GM19025 (cell line): Measurements from ENCODE around the gene S100P.
"Not testable (repeated sequence)": the region's sequence is repeated elsewhere in the genome, so short reads cannot be mapped to it uniquely, and the experiment has no call there.

ENCODE experiments used
- ATAC-seq: cut with Tn5 transposase; IDR thresholded peaks from one replicate; pipeline ENCODE4 v1.9.1; 2021; ENCODE audit warnings: mild to moderate bottlenecking, low read depth, moderate library complexity; ENCODE audit not compliant: unreplicated experiment

The S100P gene

DNA sequence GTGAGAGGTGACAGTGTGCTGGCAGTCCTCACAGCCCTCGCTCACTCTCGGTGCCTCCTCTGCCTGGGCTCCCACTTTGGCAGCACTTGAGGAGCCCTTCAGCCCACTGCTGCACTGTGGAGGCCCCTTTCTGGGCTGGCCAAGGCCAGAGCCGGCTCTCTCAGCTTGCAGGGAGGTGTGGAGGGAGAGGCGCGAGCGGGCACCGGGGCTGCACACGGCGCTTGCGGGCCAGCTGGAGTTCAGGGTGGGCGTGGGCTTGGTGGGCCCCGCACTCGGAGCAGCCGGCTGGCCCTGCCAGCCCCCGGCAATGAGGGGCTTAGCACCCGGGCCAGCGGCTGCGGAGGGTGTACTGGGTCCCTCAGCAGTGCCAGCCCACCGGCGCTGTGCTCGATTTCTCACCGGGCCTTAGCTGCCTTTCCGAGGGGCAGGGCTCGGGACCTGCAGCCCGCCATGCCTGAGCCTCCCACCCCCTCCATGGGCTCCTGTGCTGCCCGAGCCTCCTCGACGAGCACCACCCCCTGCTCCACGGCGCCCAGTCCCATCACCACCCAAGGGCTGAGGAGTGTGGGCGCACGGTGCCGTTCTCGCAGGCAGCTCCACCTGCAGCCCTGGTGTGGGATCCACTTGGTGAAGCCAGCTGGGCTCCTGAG, 21.0 kb upstream of the S100P start:
- not testable (repeated sequence) for ATAC-seq

DNA sequence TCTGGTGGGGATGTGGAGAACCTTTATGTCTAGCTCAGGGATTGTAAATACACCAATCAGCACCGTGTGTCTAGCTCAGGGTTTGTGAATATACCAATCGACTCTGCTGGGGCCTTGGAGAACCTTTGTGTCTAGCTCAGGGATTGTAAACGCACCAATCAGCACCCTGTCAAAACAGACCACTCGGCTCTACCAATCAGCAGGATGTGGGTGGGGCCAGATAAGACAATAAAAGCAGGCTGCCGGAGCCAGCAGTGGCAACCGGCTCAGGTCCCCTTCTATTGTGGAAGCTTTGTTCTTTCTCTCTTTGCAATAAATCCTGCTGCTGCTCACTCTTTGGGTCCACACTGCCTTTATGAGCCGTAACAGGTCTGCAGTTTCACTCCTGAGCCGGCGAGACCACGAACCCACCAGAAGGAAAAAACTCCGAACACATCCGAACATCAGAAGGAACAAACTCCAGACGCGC, 20.5 kb upstream of the S100P start:
- ATAC-seq = not testable (repeated sequence)

DNA sequence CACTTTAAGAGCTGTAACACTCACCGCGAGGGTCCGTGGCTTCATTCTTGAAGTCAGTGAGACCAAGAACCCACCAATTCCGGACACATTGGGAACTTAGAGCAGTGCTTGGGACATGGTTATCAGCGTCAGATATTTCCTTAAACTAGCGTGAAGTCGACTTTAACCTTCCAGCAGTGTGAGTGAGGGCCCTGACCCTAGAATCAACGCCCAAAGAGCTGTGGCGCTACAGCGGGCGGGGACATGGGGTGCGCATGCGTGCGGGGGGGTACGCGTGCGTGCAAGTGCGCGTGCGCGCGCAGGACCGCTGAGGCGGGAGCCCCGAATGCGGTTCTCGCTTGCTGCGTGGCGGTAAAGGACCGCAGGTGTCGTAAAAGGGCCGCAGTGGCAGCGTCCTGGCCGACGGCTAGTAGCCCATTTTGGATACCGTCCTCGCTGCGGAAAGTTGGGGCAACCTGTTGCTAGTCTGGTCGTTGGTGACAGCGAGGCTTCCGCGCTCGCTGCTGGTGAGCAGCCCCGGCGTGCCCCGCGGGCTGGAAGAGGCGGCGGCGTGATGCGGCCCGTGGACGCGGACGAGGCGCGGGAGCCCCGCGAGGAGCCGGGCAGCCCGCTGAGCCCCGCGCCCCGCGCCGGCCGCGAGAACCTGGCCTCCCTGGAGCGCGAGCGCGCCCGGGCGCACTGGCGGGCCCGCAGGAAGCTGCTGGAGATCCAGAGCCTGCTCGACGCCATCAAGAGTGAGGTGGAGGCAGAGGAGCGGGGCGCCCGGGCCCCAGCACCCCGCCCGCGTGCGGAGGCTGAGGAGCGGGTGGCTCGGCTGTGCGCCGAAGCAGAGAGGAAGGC, 19.8 kb upstream of the S100P start:
- peak; percentile 75 for ATAC-seq

DNA sequence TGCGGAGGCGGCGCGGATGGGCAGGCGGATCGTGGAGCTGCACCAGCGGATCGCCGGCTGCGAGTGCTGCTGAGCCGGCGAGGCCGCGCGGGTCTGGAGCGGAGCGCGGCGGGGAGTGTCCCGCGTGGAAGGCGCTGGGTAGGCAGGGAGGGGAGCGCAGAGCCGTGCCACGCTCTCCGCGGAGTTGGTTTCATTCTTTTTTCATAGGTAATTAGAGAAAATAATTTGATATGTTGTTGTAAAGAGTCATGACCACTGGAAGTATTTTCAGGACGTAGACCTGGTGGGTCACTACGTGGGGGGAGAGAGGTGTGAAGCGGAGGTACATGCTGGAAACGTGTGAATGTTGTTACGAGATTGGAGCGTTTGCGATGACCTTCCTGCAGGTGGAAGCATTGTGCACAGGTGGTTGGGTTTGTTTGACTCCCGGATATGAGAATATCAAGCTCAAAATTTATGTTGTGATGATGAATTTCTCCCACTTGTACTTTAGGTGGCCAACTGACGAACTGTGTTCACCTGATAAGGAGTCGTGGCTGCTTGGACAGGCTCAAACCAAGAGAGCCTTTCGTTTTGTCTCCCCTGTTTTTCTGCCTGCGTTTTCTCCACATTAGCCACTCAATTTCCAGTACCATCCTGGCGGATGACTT, 19.1 kb upstream of the S100P start:
- peak; percentile 31 for ATAC-seq

DNA sequence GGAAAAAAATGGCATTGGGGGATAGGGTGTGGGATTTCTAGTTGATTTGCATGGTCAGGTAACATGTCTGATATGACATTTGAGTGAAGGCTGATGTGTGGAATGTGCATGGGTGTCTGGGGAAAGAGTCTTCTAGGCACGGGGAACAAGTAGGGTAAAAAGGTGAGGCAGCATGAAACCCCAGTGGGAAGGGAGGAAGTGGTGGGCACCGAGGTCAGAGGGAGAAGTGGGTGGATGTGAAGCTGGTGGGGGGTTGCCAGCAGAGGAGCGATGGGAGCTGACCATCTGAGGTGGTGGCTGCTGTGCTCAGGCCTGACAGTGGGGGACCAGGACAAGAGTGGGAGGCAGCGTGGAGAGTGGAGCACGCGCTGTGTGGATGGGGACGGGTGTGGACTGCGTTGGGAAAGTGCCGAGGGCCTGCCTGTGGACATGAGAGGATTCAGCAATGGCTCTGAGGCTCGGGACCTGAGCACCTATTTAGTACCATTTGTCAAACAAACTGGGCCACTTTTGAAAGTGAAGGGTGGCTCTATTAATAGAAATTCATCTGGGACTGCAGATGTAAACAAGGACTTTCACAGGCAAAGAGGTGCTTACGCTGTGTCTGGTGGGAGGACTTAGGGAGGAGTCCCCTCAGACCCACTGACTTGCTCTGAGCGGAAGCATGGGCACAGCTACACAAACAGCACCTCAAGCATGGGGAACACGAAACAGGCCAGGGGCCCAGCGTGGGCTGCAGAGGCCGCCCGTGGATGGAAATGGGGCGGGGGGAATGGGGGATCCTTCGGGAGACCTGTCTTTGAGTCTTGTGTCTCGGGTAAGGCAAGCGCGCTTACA, 16.7 kb upstream of the S100P start:
- no peak for ATAC-seq

DNA sequence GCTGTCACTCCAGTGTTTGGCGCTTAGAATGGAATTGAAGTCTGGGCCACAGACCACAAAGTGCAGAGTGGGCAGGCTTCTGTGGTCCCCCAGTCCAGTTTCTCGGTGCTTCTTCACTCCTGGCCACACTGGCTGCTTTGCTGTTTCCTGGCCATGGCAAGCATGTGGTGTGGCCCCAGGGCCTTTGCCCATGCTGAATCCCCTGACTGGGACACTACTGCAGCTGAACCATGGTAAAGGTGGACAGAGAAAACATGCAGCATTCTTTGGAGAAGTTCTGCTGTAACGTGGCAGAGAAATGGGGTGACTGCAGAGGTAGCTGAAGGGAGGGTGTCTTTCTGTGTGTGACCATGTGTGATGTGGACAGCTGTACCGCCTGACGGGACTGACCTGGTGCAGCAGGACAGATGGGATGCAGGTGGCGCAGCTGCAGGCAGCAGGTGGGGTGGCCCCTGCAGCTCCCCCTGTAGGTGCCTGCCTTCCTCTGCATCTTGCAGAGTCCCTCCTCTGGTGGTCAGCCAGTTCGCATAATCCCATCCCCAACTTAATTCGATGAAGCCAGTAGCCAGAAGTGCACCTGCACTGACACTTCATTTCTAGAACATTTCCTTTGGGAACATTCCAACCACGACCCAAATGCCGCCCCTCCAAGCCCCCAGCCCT, 13.2 kb upstream of the S100P start:
- ATAC-seq = no peak

DNA sequence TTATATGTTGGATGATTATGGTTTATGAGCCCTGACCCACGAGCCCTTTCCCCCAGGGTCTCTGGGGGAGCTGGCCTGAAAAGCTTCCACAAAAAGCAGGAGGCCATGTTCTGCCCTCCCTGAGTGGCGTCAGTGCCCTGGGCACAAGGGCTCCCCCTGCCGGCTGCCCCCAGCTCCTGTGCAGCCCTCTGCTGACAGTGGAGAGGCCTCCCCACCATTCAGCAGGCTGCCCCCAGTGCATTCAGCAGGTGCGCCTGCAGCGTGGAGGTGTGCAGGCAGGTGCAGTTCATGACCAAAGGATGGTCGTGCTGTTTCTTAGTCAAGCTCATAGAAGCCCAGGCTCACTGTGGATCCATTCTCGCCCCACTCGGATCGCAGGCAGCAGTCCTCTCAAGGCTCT, 12.5 kb upstream of the S100P start:
- ATAC-seq = no peak

DNA sequence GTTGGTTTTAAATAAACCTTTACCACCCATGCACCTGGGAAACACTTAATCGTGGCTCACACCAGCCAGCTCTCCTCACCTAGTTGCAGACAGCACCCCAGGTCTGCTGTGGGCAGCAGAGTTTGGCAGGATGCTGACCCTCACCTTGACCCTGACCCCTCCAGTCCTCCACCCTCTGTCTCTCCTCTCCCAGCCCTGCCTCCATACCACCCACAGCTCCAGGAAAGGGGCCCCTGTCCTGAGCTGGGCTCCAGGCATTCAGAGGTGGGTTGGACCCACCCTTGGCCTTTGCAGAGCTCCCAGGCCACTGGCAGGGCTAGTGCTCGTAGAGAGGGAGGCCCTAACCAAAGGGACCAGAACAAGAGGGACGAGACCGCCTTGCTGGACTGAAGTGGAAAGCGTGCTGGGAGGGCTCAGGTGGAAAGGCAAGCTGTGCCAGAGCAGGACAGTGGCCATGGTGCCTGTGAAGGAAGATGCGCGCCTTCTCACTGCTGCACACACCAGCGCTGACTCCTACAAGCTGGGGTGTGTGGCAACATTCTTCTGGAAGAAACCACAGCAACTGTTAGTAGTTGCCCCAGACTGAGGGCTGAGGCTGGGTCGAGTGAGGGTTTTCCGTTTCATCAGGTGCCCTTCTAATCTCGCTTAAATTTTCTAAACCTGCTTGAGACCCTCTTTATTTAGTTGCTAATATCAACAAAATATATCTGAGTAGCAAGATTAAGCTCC, 10.7 kb upstream of the S100P start:
- no peak for ATAC-seq

DNA sequence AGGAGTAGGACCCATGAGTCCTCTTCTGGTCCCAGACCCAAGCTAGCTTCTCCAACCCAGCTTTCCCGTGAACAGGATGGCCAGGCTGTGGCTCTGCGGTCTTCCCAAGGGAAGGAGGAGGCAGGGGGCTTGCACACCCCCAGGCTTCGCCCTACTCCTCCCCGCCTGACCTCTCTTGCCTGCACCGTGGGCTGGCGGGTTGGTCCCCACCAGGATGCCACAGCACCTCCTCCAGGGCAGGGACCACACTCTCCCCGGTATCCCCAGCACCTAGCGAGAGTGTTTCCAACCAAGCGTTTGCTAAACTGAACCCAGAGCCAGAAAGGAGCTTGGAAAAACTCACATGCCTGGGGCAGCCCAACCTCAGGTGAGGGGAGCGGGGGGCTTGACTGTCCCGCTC, 9.0 kb upstream of the S100P start:
- ATAC-seq = no peak

DNA sequence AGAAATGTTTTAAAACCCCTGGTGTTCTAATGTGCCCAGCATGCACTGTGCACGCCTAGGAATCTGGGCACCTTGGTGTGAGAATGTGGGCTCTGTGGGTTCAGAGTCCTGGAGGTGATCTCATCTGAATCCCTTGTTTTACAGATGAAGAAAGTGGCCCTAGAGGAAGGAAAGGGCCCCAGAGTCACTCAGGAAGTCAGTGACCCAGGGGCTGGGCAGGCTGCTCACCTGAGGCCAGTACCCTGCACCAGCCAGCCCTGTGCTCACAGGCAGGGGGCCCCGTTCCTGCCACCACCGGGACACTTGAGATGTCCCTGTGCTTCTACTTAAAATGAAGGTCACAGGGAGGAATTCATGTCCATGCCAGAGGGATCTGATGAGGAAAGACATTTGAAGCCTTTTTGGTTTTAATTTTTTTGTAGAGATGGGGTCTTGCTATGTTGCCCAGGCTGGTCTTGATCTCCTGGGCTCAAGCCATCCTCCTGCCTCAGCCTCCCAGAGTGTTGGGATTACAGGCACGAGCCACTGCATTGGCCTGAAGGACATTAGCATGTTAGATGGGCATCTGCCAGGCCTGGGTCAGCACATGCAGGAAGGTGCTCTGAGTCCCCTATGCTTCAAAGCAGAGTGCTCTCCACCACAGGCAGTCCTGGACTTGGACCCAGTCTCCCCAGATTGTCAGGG, 7.4 kb upstream of the S100P start:
- no peak for ATAC-seq

DNA sequence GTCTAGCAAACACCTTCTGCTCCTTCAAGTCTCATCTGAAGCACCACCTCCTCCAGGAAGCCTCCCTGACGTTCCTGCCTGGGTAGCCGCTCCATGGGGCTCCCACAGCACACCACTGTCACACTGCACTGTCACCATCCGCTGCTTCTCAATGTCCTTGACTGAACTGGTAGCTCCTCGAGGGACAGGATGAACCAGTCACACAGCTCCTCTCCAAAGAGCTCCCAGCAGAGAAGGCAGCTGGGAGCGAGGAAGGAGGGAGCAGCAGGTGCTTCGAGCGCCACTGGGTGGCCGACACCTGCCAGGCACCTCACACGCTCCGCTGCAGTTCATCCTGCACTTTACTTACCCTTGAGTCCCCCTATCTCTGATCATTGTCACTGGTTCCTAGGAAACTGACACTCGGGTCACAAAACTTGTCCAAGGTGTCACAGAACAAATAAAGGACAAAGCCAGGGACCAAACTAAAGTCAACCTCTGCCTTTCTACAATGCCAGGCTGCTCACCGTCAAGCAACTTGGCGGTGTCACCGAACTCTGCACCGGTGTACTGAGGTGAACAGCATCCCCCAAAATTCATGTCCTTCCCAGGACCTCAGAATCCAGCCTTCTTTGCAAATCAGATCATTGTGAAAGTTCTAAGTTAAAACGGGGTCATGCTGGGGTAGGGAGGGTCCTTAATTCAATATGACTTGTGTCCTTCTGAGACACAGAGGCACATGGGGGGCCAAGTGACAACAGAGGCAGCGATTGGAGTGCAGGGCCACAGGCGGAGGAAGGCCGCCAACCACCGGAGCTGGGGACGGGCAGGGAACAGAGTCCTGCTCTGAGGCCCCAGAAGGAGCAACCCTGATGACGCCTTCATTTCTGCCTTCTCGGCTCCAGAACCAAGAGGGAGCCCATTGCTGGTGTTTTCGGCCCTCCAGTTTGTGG, 5.5 kb upstream of the S100P start:
- ATAC-seq = no peak

DNA sequence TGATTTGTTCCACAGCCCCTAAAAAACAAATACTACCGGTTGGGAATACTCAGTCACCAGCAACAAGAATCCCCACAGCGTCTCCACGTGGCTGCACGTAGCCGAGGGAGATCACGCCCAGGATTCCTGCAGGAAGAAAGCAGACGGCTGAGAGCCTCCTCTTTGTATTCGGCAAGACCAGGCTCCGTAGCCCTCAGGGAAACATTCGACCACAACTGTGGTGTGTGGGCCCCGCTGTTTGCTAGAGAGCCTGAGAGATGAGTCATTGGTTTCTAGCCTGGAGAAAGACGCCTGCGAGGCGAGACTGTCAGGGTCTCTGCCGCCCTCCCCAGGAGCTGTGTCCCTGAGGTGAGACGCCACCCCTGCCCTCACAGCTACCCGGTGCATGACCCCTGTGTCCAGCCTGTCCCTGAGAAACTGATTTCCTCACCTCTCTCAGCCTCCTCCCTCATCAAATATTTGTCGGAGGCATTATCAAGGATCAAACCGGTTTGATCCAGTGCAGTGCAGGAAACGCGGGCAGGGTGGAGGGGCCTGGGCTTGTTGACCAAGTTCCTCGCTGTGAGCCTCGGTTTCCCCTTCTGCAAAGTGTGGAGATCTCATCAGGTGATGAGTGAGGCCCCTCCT, 4.7 kb upstream of the S100P start:
- no peak for ATAC-seq

DNA sequence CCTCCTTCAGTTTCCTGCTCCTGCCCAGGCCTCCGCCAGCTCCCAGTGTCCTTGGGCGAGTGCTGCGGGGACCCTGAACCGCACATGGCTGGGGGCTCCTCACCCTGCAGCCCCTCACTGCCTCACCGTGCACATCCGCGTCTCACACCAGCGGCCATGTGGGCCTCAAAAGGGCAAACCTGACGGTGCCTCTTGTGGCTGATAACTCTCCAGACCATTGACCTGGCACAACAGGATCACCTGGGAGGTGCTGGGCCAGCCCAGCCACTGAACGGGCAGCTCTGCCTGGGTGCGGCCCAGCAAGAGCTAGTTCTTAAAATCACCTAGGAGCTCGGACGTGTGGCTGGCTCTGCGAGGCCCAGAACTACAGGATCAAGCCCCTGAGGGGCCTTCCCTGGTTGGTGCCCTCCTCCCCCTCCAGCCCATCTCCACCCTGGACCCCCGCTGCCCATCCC, 4.1 kb upstream of the S100P start:
- no peak for ATAC-seq

DNA sequence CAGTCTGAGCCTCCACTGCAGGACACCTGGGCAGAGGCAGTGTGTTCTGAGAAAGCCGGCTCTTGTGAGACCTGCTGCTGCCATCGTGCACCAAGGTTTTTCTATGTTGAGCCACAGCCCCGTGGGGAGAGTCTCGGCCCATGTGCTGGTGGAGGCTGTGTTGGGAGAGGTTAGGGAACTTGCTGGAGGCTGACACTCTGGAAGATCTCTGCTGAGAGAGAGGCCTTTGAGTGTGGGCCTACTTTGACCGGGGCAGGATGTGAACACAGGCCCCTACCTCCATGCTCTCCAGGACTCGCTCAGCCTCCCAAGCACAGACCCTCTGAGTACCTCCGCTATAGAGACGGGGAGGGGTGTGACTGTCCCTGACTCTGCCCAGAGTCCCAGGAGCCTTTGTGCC, 1.3 kb upstream of the S100P start:
- no peak for ATAC-seq

DNA sequence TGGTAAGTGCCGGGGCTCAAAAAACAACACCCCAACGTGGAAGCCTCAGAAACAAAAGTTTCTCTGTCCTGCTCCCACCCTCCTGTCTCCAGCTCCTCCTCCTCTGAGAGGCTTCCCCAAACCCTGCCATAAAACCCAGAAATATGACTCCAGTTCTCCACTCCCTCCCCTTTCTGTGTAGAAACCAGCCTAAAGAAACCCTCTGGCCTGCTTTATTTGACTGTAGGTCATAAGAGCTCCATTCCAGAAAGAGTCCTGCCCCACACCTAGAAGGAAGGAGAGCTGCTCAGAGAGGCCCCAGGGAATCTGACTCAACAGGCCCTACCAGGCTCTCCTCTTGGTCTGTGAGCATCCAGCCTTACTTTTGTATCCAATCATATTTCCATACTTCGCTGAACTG, 872 bp upstream of the S100P start:
- ATAC-seq = no peak

DNA sequence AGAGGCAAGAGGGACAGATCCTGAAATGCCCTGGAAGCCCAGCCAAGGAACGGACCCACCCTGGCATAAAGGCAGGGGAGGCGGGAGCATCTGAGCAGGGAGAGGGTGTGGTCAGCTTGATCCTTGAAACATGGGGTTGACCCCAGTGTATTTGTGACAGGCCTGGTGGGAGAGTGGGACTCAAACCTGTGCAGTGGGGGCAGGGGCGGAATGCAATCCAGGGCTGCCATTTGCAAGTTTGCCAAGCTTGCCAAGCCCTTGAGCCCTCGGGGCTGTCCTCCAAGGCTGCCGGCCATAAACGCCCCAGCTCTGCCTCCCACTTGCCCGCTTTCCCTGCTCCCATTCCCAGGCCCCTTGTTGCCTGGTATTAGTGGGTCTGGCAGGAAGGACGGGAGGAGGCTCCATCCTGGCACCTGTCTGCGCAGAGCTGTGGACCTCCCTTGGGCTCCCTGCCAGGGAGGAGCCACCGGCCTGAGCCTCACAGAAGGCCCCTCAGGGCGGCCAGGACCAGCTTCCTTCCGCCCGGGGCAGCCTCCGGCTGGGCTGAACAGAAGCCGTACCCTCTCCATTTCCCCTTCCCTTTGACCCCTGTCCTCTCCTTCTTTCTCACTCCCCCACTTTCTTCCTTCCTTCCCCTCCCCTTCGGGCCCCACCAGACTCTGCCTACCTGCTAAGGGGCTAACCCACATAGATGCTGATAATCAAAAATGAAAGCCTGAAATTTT, 661 bp downstream of the S100P start:
- no peak for ATAC-seq
